Stimulated activated CD4-positive, alpha-beta T cell treated with anti-CD3 and anti-CD28 coated beads, TNF-alpha, amount 100 ng/mL, for 4 hours (primary cell): ENCODE results near the gene NANOS2.
A peak's percentile ranks its signal among the peaks of the same experiment; 100 is the strongest.

Experiments used
- DNase-seq, 3 experiments: peaks; one replicate each; pipeline ENCODE4 v3.0.0-alpha.2; 2020; ENCODE audit warnings: low read depth in 3 of 3

The NANOS2 gene

DNA sequence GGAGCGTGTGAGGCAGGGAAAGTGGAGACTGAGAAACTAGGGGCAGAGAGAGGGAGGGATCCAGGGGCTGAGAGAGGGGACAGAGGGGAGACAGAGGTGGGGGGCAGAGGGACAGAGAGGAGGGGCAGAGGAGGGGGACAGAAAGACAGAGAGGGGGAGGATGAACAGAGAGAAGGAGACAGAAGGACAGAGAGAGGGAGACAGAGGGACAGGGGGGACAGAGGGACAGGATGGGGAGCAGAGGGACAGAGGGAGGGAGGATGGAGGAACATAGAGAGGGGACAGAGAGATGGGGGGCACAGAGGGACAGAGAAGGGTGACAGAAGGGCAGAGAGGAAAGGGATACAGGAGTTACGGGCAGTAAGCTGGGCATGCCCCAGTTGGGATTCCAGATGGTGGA lies 14.7 kb upstream of the NANOS2 start:
- DNase-seq: no peak

DNA sequence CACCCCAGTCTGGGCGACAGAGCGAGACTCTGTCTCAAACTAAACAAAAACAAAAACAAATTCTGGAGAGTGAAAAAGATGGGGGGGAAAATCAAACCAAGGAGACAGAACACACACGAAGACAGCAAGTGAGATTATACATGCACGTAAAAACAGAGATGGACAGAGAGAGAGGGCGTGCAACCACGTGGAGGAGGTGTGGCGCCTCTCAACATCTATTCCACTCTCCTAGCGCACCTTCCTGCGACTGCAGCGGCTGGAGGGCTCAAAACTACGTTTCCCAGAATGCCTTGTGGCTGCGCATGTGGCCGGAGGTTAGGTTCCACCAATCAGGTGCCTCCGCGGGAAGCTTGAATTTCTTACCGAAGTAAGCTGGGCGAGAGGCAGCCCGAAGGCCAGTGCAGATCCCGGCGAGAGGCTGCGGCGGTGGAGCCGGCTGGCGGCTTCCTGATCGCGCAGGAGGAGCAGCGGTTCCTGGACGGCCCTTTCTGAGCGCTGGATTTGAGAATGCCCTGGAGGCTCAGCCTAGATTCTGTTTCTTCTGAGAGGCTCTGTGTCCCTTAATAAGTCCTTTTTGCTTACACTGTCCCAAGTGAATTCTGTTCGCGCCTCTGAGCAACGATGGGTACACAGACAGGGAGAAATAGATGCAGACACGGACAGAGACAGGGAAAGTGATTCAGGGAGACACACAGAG lies 13.1 kb upstream of the NANOS2 start:
- DNase-seq: peak; percentile 65 to 78 (median 66)

DNA sequence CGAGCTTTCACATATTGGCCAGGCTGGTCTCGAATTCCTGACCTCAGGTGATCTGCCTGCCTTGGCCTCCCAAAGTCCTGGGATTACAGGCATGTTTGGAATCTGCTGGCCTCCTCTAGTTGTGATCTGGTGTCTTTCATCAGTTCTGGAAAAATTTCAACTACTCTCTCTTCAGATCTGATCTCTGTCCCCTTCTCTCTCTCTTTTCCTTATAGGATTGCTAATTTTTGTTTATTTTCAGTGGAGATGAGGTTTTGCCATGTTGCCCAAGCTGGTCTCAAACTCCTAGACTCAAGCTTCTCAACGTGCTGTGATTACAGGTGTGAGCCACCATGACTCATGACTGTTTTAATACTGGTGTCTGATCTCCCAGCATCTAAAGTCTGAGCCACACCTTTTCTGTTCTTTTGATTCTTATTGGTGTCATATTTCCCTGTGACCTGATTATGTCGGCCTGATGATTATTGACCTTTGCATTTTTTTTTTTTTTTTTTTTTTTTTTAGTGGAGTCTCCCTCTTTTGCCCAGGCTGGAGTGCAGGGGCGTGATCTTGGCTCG lies 10.4 kb upstream of the NANOS2 start:
- DNase-seq: no peak

DNA sequence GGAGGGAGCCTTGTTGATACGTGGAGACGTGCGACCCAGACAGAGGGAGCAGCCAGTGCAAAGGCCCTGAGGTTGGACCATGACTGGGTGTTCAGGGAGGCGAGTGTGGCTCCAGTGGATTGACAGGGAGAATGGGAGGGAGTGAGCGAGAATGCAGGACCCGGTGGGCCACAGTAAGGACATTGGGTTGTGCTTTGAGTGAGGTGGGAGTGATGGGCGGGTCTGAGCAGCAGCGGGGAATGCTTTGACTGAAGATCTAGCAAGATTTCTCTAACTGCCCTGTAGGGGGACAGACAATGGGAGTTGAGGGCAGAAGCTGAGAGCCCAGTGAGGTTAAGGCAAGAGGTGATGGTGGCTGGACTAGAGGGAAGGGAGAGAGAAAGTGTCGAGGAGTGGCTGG lies 7.7 kb upstream of the NANOS2 start:
- no peak for DNase-seq

- DNase-seq: no peak
These were observed 5.9 kb upstream of the NANOS2 start for GRCh38 chr19:45920458-45920857.

DNA sequence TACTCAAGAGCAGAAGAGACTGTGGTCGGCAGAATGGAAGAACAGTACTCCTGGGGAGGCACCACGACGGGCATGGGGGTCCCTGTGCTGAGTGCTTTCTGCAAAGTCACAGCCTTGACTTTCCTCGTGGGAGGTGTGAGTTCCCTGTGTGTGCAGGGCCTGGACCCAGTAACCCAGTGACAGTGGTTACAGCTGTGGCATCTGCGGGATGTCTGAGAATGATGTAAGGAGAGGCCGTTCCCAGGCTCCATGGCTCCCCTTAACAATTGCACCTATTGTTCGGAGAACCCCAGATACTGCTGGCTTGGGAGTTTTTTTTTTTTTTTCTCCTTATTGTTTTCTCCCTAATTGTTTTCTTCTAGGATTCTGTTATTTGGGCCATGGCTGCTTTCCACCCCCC lies 5.1 kb upstream of the NANOS2 start:
- no peak for DNase-seq

- no peak for DNase-seq
These were observed 4.1 kb upstream of the NANOS2 start for GRCh38 chr19:45918721-45919120.

- no peak for DNase-seq
These were observed 3.0 kb upstream of the NANOS2 start for GRCh38 chr19:45917421-45918091.

- DNase-seq: no peak
These were observed 3.3 kb downstream of the NANOS2 start for GRCh38 chr19:45911291-45911690.

- no peak for DNase-seq
These were observed 5.6 kb downstream of the NANOS2 start for GRCh38 chr19:45908956-45909355.

GRCh38 chr19:45906221-45906620 lies 8.4 kb downstream of the NANOS2 start:
- DNase-seq: no peak

DNA sequence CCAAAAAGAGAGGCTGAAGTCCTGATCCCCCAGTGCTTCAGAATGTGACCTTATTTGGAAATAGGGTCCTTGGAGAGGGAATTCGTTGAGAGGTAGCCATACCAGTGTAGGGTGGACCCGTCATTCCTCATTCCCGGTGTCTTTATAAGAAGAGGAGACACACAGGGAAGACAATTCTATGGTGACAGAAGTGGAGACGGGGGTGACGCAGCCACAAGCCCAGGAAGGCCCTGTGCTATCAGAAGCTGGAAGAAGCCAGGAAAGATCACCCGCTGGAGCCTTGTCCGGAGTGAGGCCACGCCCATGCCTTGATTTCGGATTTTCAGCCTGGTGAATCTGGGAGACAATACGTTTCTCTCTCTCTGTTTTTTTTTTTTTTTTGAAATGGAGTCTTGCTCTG lies 9.6 kb downstream of the NANOS2 start:
- no peak for DNase-seq

DNA sequence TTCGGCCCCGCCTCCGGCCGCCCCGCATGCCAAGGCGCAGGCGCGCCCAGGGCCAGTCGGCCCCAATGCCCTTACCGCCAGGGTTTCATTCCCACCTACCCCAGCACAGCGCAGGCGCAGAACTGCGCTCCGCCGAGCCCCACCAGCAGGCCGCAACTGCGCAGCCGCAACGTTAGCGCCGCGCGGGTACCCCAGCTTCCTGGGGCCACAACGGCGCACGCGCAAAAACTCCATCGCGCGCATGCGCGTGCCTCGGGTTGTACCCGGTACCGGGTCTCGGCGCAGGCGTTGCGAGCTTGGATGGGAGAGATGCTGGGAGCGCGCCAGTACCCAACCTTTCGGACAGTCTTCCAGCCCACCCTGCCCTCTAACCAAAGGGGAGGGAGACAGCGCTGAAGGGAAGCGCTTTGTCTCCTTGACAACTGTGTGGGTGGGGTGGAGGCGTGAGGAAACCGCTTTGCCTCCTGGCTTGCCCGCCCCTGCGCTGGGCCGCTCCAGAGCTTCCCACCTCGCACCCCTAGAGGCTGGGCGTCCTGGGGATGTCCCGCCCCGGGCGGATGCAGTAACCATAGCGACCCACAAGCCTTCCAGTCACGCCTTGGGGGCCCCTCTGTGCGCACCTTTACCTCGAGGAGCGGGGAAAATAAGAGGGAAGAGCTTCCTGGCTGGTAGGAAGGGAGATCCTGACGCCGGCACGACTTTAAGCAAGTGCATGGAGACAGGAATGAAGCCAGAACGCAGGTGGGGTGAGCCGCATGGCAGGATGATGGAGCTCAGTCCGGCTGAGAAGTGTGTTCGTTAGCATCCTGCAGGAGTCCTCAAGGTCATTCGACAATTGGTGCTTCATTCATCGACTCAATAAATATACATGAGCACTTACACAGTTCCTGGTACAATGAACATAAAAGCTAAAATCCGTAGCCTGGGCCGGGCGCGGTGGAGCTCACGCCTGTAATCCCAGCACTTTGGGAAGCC lies 11.6 kb downstream of the NANOS2 start:
- DNase-seq: peak; percentile 99

DNA sequence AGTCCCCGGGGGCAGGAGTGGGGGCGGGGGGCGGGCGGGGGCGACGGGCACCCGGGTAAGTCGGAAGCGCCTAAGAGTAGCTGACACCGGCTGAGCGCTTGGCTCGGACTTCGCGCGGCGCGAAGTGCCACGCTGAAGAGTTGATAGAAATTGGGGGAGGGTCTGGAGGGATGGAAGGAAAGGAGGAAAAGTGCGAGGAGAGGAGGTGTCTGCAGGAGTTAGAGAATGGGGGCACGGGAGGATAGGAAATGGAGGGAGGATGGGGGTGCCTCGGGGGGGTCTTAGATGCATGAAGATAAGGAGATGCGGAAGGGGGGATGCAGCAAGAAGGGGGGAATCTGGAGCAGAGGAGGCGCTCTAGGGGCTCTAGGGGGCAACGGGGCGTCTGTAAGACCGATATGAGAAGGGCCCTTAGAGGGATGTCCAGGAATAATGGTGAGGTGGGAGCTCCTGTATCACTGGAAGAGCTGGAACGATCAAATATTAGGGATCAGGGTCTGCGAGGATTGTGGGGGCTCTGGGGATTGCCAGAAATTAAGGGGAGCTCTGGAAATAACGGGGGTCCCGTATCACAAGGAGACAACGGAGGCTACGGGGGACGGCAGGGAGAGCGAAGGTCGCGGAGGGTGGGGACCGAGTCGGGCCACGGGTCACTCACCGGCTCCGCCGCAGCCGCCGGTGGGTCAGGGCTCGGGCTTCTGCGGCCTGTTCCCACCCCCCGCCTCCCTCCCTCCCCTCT lies 12.5 kb downstream of the NANOS2 start, which contains the start of gene MYPOP:
Gene MYPOP, minus strand, starts transcription at position 702 of the 739 bp plus-strand sequence. CDS start 840 bp downstream, outside the sequence.
- DNase-seq: no peak

DNA sequence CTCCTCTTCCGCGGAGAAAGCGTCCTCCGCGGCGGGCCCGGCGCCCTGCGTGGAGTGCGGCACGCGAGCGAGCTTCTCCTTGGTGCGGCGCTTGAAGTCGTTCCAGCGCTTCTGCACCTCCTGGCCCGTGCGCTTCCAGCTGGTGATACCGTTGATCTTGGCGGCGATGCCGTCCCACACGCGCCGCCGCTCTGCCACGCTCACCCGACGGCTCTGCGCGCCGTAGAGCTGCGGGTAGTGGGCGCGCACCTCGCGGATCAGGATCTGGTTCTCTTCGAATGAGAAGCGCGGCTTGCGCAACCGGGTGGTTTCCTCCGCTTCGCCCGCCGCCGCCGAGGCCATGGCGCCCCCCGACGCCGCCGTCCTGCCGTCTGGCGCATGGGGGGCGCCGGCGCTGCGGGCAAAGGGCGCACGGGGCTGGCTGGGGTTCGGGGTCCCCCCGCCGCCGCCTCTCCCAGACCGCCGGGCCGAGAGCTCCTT lies 13.1 kb downstream of the NANOS2 start:
- no peak for DNase-seq

GRCh38 chr19:45900738-45901431 lies 13.7 kb downstream of the NANOS2 start:
- DNase-seq: no peak

DNA sequence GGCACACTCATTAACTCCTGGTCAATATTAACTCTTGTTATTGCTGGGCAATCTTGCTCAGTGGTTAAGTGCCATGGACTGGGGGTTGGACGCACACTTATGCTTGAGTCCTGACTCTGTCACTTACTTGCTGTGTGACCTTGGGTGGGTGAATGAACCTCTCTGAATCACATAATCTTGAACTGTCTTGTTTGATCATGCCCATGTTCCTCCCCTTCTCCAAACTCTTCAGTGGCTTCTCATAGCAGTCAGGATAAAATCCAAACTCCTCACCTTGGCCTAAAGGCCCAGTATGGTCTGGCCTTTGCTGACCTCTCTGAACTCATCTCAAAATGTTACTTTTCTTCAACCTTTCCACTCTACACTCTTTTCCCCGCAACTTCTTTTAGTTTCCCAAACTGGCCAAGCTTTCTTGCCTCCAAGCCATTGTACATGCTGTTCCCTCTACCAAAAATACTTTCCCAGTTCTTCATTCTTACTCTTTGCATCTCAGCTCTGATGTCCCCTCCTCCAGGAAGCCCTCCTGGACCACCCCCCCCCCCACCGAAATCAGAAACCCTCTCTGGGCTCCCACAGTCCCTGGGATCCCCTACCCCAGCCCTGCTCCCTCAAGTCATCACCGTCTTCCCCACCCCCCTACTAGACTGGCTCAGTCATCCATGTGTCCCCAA lies 14.5 kb downstream of the NANOS2 start:
- DNase-seq: no peak

GRCh38 chr19:45899253-45899652 lies 15.3 kb downstream of the NANOS2 start:
- DNase-seq: no peak

DNA sequence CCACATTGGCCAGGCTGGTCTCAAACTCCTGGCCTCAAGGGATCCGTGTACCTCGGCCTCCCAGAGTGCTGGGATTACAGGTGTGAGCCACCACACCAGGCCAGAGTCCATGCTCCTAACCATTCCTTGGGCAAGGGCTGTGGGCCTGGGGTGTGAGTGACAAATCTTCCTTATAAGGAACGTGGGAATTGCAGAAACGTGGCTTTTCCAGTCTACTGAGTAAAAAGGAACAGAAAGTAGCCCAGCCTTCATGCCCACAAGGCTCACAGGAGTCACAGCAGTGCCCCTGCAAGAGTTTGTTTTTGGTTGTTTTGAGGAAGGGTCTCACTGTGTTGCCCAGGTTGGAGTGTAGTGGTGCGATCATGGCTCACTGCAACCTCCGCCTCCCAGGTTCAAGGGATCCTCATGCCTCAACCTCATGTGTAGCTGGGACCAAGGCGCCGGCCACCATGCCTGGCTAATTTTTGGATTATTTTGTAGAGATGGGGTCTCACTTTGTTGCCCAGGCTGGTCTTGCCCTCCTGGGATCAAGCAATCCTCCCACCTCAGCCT lies 17.2 kb downstream of the NANOS2 start:
- no peak for DNase-seq
